ENCODE data around the gene MCU.
"Not testable (repeated sequence)": the region's sequence is repeated elsewhere in the genome, so short reads cannot be mapped to it uniquely, and the experiment has no call there.

The MCU gene

DNA sequence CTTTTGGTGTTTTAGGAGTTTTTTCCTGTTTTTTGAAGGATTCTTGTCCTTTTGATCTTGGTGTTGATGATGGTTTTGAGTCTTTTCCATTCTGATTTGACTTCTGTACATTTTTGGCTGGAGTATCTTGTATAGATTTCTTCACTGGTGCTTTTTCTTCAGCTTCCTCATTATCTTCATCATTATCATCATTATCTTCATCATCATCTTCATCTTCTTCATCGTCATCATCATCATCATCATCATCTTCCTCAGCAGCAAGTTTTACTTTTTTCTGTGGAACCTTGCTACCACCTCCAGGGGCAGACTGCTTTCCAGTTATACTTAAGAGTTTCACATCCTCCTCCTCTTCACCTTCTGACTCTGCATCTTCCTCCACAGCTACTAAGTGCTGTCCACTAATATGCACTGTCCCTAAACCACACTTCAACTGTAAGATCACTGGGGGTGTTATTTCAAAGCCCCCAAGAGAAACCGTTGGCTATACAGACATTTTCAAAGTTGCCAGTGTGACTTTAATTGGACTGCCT, 225.9 kb downstream of the MCU start:
- not testable (repeated sequence) for H3K27ac ChIP-seq (ENCODE audit: low read length); H3K9ac ChIP-seq (ENCODE audit: low read length in 2 of 2); H3K36me3 ChIP-seq (ENCODE audit: control insufficient read depth in 2 of 2, insufficient read depth in 2 of 2, low read length in 2 of 2); H3K9me3 ChIP-seq (ENCODE audit: control insufficient read depth in 2 of 2, low read length in 2 of 2); H3K4me1 ChIP-seq (ENCODE audit: control insufficient read depth, insufficient read depth, low read length); H3K4me3 ChIP-seq (ENCODE audit: low read length in 2 of 2); H3K27me3 ChIP-seq (ENCODE audit: control insufficient read depth in 1 of 2, insufficient read depth in 2 of 2, low read length in 2 of 2)

DNA sequence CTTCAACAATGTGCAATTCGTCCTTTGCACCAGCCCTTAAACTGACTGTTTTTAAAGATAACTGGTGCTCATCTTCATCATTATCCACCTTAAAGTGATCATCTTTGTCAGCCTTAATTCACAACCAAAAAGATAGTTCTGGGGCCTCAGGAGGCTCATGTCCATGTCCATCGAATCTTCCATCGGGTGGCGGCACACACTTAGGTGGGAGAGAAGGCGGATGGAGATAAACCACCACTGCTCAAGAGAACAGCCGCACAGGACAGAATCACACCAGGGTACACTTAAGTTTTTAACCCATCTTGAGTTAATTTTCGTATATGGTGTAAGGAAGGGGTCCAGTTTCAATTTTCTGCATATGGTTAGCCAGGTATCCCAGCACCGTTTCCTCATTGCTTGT, 226.4 kb downstream of the MCU start:
- Histone ChIP-seq H3K27me3 (ENCODE audit: control insufficient read depth in 1 of 2, insufficient read depth in 2 of 2, low read length in 2 of 2) (no peaks in the 10 kb centered on the region), H3K4me1 (ENCODE audit: control insufficient read depth, insufficient read depth, low read length) (no peaks in the 10 kb centered on the region), H3K9me3 (ENCODE audit: control insufficient read depth in 2 of 2, low read length in 2 of 2) (no peaks in the 10 kb centered on the region), H3K4me3 (ENCODE audit: low read length in 2 of 2) (no peak overlapping the region), H3K27ac (ENCODE audit: low read length) (no peak overlapping the region), H3K9ac (ENCODE audit: low read length in 2 of 2) (no peak overlapping the region), H3K36me3 (ENCODE audit: control insufficient read depth in 2 of 2, insufficient read depth in 2 of 2, low read length in 2 of 2) (no peaks in the 10 kb centered on the region)

DNA sequence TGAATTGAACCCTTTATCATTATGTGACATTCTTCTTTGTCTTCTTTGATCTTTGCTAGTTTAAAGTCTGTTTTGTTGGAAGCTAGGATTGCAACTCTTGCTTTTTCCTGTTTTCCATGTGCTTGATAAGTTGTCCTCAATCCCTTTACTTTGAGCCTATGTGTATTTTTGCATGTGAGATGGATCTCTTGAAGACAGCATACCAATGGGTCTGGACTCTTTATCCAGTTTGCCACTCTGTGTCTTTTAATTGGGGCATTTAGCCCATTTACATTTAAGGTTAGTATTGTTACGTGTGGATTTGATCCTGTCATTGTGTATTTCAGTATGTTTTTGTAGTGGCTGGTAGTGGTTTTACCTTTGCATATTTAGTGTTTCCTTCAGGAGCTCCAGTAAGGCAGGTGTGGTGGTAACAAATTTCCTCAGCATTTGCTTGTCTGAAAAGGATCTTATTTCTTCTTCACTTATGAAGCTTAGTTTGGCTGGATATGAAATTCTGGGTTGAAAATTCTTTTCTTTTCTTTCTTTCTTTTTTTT, 229.3 kb downstream of the MCU start:
- not testable (repeated sequence) for H3K9me3 ChIP-seq (ENCODE audit: control insufficient read depth in 2 of 2, low read length in 2 of 2); H3K27ac ChIP-seq (ENCODE audit: low read length); H3K36me3 ChIP-seq (ENCODE audit: control insufficient read depth in 2 of 2, insufficient read depth in 2 of 2, low read length in 2 of 2); H3K4me1 ChIP-seq (ENCODE audit: control insufficient read depth, insufficient read depth, low read length); H3K9ac ChIP-seq (ENCODE audit: low read length in 2 of 2); H3K4me3 ChIP-seq (ENCODE audit: low read length in 2 of 2); H3K27me3 ChIP-seq (ENCODE audit: control insufficient read depth in 1 of 2, insufficient read depth in 2 of 2, low read length in 2 of 2)

DNA sequence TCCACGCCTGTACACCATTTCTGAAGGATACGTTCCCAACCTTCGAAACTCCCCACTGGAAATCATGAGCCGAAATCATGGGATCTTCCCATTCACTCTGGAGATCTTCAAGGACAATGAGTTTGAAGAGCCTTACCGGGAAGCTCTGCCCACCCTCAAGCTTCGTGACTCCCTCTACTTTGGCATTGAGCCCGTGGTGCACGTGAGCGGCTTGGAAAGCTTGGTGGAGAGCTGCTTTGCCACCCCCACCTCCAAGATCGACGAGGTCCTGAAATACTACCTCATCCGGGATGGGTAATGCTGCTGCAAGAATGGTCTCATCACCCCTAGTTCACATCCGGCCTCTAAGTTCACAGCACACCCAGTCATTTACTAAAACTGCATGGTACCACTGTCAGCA, 232.4 kb downstream of the MCU start:
- no peaks in the 10 kb centered on the region for H3K9me3 ChIP-seq (ENCODE audit: control insufficient read depth in 2 of 2, low read length in 2 of 2)
- no peak overlapping the region for H3K27ac ChIP-seq (ENCODE audit: low read length)
- no peaks in the 10 kb centered on the region for H3K4me1 ChIP-seq (ENCODE audit: control insufficient read depth, insufficient read depth, low read length)
- H3K4me3 ChIP-seq (ENCODE audit: low read length in 2 of 2): no peak overlapping the region
- H3K9ac ChIP-seq (ENCODE audit: low read length in 2 of 2): no peak overlapping the region
- H3K27me3 ChIP-seq (ENCODE audit: control insufficient read depth in 1 of 2, insufficient read depth in 2 of 2, low read length in 2 of 2): no peaks in the 10 kb centered on the region
- H3K36me3 ChIP-seq (ENCODE audit: control insufficient read depth in 2 of 2, insufficient read depth in 2 of 2, low read length in 2 of 2): no peaks in the 10 kb centered on the region

DNA sequence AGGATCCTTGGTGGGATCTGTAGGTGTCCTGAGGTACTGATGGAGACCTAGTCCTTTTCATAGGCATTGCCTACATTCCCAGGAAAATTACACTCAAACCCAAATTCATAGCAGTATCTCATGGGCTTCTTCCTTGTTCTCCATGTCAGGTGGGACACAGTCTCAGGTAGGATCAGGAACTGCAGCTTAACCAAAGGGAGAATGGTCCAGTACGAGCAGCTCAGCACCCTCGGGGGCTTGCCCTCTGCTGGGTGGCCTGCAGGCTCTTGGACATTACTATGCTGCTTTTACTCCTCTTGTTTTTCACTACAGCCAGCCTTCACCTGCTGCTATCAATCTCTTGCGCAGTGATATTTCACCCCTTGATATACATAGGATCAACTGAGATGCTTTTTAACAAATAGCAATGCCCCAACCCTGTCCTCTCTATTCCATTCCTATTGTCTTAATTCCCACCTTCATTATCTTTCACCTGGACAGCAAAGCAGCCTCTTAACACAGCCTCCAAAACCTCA, 234.1 kb downstream of the MCU start:
- Histone ChIP-seq H3K9ac (ENCODE audit: low read length in 2 of 2) (no peak overlapping the region), H3K27ac (ENCODE audit: low read length) (no peak overlapping the region), H3K4me1 (ENCODE audit: control insufficient read depth, insufficient read depth, low read length) (no peaks in the 10 kb centered on the region), H3K27me3 (ENCODE audit: control insufficient read depth in 1 of 2, insufficient read depth in 2 of 2, low read length in 2 of 2) (no peaks in the 10 kb centered on the region), H3K9me3 (ENCODE audit: control insufficient read depth in 2 of 2, low read length in 2 of 2) (no peaks in the 10 kb centered on the region), H3K36me3 (ENCODE audit: control insufficient read depth in 2 of 2, insufficient read depth in 2 of 2, low read length in 2 of 2) (no peaks in the 10 kb centered on the region), H3K4me3 (ENCODE audit: low read length in 2 of 2) (no peak overlapping the region)

DNA sequence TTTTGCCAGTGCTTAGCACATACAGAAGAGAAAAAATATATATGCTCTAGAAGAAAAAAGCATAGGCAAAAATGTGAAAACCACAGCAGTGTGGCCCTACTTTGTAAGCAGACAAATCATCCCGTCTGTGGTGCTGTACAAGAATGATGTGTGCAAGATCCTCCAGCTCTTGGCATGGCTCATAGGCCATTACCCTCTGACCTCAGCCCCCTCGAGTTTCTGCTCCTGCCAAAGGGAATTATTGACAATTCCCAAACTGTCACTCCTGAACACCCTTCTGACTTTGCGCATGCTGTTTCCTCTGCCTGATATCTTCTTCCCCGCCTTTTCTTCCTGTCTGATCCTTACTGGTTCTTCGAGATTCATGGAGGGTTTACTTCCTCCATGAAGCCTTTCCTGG, 235.5 kb downstream of the MCU start:
- Histone ChIP-seq H3K9me3 (ENCODE audit: control insufficient read depth in 2 of 2, low read length in 2 of 2) (no peaks in the 10 kb centered on the region), H3K36me3 (ENCODE audit: control insufficient read depth in 2 of 2, insufficient read depth in 2 of 2, low read length in 2 of 2) (no peaks in the 10 kb centered on the region), H3K4me1 (ENCODE audit: control insufficient read depth, insufficient read depth, low read length) (no peaks in the 10 kb centered on the region), H3K27ac (ENCODE audit: low read length) (no peak overlapping the region), H3K27me3 (ENCODE audit: control insufficient read depth in 1 of 2, insufficient read depth in 2 of 2, low read length in 2 of 2) (no peaks in the 10 kb centered on the region), H3K9ac (ENCODE audit: low read length in 2 of 2) (no peak overlapping the region), H3K4me3 (ENCODE audit: low read length in 2 of 2) (no peak overlapping the region)

DNA sequence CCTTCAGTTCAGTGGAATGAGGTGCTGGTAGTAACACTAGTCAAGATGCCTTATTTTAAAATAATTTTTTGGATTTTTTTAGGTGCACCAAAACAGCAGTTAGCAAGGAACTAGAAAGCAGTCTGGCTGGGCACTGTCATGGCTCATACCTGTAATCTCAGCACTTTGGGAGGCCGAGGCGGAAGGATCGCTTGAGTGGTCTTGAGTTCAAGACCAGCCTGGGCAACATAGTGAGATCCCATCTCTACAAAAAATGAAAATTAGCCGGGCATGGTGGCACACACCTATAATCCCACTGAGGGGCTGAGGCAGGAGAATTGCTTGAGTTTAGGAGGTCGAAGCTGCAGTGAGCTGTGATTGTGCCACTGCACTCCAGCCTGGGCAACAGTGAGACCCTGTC, 236.9 kb downstream of the MCU start:
- Histone ChIP-seq H3K36me3 (ENCODE audit: control insufficient read depth in 2 of 2, insufficient read depth in 2 of 2, low read length in 2 of 2) (no peaks in the 10 kb centered on the region), H3K9ac (ENCODE audit: low read length in 2 of 2) (no peak overlapping the region), H3K9me3 (ENCODE audit: control insufficient read depth in 2 of 2, low read length in 2 of 2) (no peaks in the 10 kb centered on the region), H3K4me3 (ENCODE audit: low read length in 2 of 2) (no peak overlapping the region), H3K27ac (ENCODE audit: low read length) (no peak overlapping the region), H3K27me3 (ENCODE audit: control insufficient read depth in 1 of 2, insufficient read depth in 2 of 2, low read length in 2 of 2) (no peaks in the 10 kb centered on the region), H3K4me1 (ENCODE audit: control insufficient read depth, insufficient read depth, low read length) (no peaks in the 10 kb centered on the region)

DNA sequence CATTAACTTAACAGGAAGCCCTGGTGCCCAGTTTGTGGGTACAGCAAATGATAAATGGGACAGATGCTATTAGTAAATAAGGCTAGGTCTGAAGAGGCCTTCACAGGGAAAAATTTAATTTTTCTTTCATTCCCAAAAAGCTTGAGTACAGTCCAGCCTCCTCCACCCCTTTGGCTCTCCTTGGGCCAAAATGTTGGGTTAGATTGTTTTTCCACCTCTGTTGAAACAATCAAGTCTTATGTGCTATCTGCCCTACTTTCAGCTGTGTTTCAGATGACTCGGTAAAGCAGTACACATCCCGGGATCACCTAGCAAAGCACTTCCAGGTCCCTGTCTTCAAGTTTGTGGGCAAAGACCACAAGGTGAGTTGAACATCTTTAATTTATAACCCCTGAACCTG, 238.3 kb downstream of the MCU start:
- no peak overlapping the region for H3K27ac ChIP-seq (ENCODE audit: low read length)
- H3K4me3 ChIP-seq (ENCODE audit: low read length in 2 of 2): no peak overlapping the region
- H3K4me1 ChIP-seq (ENCODE audit: control insufficient read depth, insufficient read depth, low read length): no peaks in the 10 kb centered on the region

DNA sequence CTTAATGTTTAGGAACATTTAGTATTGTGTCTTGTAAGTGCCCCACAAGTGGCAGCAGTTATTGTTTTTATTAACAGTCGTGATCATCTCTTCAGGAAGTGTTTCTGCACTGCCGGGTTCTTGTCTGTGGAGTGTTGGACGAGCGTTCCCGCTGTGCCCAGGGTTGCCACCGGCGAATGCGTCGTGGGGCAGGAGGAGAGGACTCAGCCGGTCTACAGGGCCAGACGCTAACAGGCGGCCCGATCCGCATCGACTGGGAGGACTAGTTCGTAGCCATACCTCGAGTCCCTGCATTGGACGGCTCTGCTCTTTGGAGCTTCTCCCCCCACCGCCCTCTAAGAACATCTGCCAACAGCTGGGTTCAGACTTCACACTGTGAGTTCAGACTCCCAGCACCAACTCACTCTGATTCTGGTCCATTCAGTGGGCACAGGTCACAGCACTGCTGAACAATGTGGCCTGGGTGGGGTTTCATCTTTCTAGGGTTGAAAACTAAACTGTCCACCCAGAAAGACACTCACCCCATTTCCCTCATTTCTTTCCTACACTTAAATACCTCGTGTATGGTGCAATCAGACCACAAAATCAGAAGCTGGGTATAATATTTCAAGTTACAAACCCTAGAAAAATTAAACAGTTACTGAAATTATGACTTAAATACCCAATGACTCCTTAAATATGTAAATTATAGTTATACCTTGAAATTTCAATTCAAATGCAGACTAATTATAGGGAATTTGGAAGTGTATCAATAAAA, 240.5 kb downstream of the MCU start:
- no peaks in the 10 kb centered on the region for H3K9me3 ChIP-seq (ENCODE audit: control insufficient read depth in 2 of 2, low read length in 2 of 2)
- no peaks in the 10 kb centered on the region for H3K27me3 ChIP-seq (ENCODE audit: control insufficient read depth in 1 of 2, insufficient read depth in 2 of 2, low read length in 2 of 2)
- no peaks in the 10 kb centered on the region for H3K36me3 ChIP-seq (ENCODE audit: control insufficient read depth in 2 of 2, insufficient read depth in 2 of 2, low read length in 2 of 2)
- no peak overlapping the region for H3K4me3 ChIP-seq (ENCODE audit: low read length in 2 of 2)
- no peaks in the 10 kb centered on the region for H3K4me1 ChIP-seq (ENCODE audit: control insufficient read depth, insufficient read depth, low read length)
- no peak overlapping the region for H3K9ac ChIP-seq (ENCODE audit: low read length in 2 of 2)
- H3K27ac ChIP-seq (ENCODE audit: low read length): no peak overlapping the region

More for the DNA sequence above, 238.3 kb downstream of the MCU start:
- Histone ChIP-seq H3K27me3 (ENCODE audit: control insufficient read depth in 1 of 2, insufficient read depth in 2 of 2, low read length in 2 of 2) (no peaks in the 10 kb centered on the region), H3K9me3 (ENCODE audit: control insufficient read depth in 2 of 2, low read length in 2 of 2) (no peaks in the 10 kb centered on the region), H3K9ac (ENCODE audit: low read length in 2 of 2) (no peak overlapping the region), H3K36me3 (ENCODE audit: control insufficient read depth in 2 of 2, insufficient read depth in 2 of 2, low read length in 2 of 2) (no peaks in the 10 kb centered on the region)

DNA sequence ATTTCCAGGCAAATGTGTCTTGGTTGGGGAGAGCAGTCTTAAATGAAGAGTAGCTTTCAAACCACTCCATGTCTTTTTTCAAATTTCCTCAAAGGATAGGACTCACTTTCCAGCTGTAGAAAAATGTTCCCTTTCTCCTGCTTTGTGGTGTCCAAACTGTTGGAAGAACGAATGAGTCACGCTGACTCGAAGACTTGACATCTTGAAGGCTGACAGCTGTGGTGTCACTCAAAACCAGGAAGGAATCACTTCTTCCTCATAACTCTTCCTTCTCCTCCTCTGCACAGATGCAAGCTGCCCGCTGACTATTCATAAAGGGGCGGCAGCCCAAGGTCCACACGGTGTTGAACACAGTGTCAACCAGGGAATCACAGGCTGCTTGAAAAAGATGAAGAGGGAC, 243.4 kb downstream of the MCU start:
- Histone ChIP-seq H3K36me3 (ENCODE audit: control insufficient read depth in 2 of 2, insufficient read depth in 2 of 2, low read length in 2 of 2) (no peaks in the 10 kb centered on the region), H3K27me3 (ENCODE audit: control insufficient read depth in 1 of 2, insufficient read depth in 2 of 2, low read length in 2 of 2) (no peaks in the 10 kb centered on the region), H3K4me1 (ENCODE audit: control insufficient read depth, insufficient read depth, low read length) (no peaks in the 10 kb centered on the region), H3K4me3 (ENCODE audit: low read length in 2 of 2) (no peak overlapping the region), H3K9ac (ENCODE audit: low read length in 2 of 2) (no peak overlapping the region), H3K9me3 (ENCODE audit: control insufficient read depth in 2 of 2, low read length in 2 of 2) (no peaks in the 10 kb centered on the region), H3K27ac (ENCODE audit: low read length) (no peak overlapping the region)

Data from stomach smooth muscle (tissue), 2 donors.